Mononuclear cell (primary cell): ENCODE results near the gene RPL5. TPM values are rescaled to one million over a fixed set of nuclear protein-coding genes. Genes with fewer than 3 reads are reported as not detected.

ENCODE experiments used
- H3K27me3 ChIP-seq: 2 replicates; pipeline ENCODE4 v1.6.0; 2011; ENCODE audit warnings: low read length, control low read depth; ENCODE audit not compliant: insufficient read depth
- H3K4me1 ChIP-seq: 2 replicates; pipeline ENCODE4 v1.5.1; 2011; ENCODE audit warnings: mild to moderate bottlenecking, low read length, control low read depth; ENCODE audit not compliant: insufficient read depth
- H3K4me3 ChIP-seq: 2 replicates; pipeline ENCODE4 v1.5.1; 2011; ENCODE audit warnings: mild to moderate bottlenecking, low read length, moderate library complexity
- H3K9me3 ChIP-seq: 2 replicates; pipeline ENCODE4 v1.5.1; 2011; ENCODE audit warnings: low read depth, mild to moderate bottlenecking, control low read depth, low read length
- total RNA-seq: library from RNA; depleted of rRNA; stranded (reverse); fragments of >200 nt; gene quantifications from one replicate; pipeline ENCODE4 v1.2.3, GENCODE V29; 2012

Gene RPL5
- total RNA-seq, 1 donor, result 1,966 TPM

- H3K27me3 ChIP-seq, result no peaks in the 10 kb centered on the region
- H3K4me3 ChIP-seq, result no peak overlapping the region
- H3K4me1 ChIP-seq, result peaks cover 9% of the 10 kb centered on the region
- H3K9me3 ChIP-seq, result no peaks in the 10 kb centered on the region
These were observed 27.1 kb upstream of the RPL5 start for GRCh38 chr1:92804721-92805201.

- Histone ChIP-seq H3K4me3 (no peak overlapping the region), H3K9me3 (no peaks in the 10 kb centered on the region), H3K4me1 (peaks cover 9% of the 10 kb centered on the region), H3K27me3 (no peaks in the 10 kb centered on the region)
These were observed 26.6 kb upstream of the RPL5 start for GRCh38 chr1:92805216-92805615.

DNA sequence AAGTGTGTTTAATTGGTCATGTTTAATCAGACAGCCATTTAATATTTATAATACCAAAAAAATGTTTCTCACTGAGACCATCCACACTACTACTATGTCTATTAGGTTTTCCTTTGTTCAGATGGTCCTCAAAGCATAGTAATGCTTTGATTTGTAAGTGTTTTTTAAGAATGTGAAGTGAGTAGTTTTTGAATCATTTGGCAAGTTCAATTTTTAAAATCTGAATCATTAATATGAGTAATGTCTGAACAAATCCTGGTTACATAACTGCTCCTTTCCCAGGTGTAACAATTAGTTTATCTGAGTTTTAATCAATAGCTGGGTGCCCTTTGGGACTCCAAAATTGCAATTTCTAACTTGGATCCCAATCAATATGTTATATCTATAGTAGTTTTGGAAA lies 23.5 kb upstream of the RPL5 start:
- Histone ChIP-seq H3K9me3 (no peaks in the 10 kb centered on the region), H3K4me1 (peaks cover 9% of the 10 kb centered on the region), H3K4me3 (no peak overlapping the region), H3K27me3 (no peaks in the 10 kb centered on the region)

DNA sequence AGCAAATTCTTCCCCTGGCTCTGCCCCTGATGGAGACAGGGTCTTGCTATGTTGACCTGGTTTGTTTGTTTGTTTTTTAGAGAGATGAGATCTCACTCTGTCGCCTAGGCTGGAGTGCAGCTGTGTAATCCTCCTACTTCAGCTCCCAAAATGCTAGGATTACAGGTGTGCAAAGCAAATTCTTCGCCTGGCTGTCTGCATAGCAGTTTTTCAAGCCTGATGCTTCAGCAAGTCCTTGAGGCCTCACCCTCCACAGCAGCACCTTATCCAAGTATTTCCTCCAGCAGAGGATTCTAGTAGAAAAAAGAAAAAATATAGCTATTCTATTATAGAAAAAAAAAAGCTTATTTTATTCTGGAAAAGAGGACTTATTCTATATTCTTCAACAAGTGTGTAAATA lies 15.1 kb upstream of the RPL5 start:
- H3K4me1 ChIP-seq, result no peaks in the 10 kb centered on the region
- H3K27me3 ChIP-seq, result no peaks in the 10 kb centered on the region
- H3K4me3 ChIP-seq, result no peak overlapping the region
- H3K9me3 ChIP-seq, result no peaks in the 10 kb centered on the region

- H3K4me1 ChIP-seq, result no peaks in the 10 kb centered on the region
These were observed 14.6 kb upstream of the RPL5 start for GRCh38 chr1:92817137-92817697.

GRCh38 chr1:92817986-92818764 lies 13.7 kb upstream of the RPL5 start:
- H3K4me1 ChIP-seq, result no peaks in the 10 kb centered on the region
- H3K9me3 ChIP-seq, result no peaks in the 10 kb centered on the region
- H3K4me3 ChIP-seq, result no peak overlapping the region
- H3K27me3 ChIP-seq, result no peaks in the 10 kb centered on the region

More at GRCh38 chr1:92817137-92817697, 14.6 kb upstream of the RPL5 start:
- no peaks in the 10 kb centered on the region for H3K9me3 ChIP-seq
- H3K4me3 ChIP-seq, result no peak overlapping the region
- H3K27me3 ChIP-seq, result no peaks in the 10 kb centered on the region

DNA sequence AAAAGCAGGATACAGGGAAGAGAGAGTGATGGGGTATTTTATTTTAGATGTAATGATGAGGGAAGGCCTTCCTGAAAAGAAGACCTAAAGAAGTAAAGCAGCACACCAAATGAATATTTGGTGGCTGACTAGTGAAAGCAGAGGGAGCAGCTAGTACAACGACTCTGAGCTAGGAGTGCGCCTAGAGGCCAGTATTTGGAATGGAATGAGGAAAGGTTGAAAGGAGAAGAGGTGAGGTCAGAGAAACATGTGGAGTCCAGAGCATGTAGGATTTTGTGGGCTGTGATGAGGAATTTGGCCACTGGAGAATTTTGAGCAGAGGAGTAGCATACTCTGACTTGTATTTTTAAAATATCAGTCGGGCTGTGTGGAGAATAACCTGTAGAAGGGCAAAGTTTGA lies 11.8 kb upstream of the RPL5 start:
- Histone ChIP-seq H3K27me3 (no peaks in the 10 kb centered on the region), H3K4me3 (no peak overlapping the region), H3K4me1 (no peaks in the 10 kb centered on the region), H3K9me3 (no peaks in the 10 kb centered on the region)

DNA sequence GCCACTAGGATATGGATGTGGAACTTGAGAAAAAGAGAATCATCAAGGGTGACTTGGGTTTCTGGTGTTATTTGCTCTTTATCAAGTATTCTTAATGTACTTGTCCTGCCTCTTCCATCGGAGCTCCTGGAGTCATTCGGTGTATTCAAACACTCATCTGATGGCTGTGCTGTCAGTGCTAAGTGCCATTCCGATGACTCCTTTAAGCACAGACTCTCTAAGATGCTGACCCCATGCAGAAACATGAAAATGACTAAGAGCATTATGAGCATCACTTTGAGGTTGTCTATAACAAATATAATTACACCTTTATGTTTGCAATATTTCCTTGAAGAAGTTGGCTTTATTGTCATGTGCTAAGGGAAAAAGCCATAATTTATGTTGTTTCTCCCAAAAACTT lies 11.3 kb upstream of the RPL5 start:
- H3K4me3 ChIP-seq, result no peak overlapping the region
- no peaks in the 10 kb centered on the region for H3K27me3 ChIP-seq
- H3K4me1 ChIP-seq, result no peaks in the 10 kb centered on the region
- H3K9me3 ChIP-seq, result no peaks in the 10 kb centered on the region

DNA sequence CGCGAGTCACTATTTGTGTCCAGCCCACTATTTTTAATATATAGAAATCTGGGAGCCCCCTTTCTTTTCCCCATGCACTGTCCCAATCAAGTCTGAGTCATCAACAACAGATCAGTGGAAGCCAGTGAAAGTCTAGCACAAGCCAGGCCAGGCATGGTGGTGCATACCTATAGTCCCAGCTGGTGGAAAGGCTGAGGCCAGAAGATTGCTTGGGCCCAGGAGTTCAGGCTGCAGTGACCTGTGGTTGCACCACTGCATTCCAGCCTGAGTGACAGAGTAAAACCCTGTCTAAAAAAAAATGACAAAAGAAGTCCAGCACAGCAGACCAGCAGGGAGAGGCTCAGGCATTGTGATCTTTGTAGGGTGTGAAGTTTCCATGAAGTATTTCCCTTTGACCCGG lies 9.0 kb upstream of the RPL5 start:
- Histone ChIP-seq H3K4me3 (no peak overlapping the region), H3K4me1 (no peaks in the 10 kb centered on the region), H3K27me3 (no peaks in the 10 kb centered on the region), H3K9me3 (no peaks in the 10 kb centered on the region)

- Histone ChIP-seq H3K4me3 (no peak overlapping the region), H3K4me1 (peaks cover 2% of the 10 kb centered on the region), H3K27me3 (no peaks in the 10 kb centered on the region), H3K9me3 (no peaks in the 10 kb centered on the region)
These were observed 5.0 kb upstream of the RPL5 start for GRCh38 chr1:92826792-92827191.

- Histone ChIP-seq H3K9me3 (no peaks in the 10 kb centered on the region), H3K4me1 (peaks cover 34% of the 10 kb centered on the region), H3K4me3 (no peak overlapping the region)
These were observed 475 bp upstream of the RPL5 start for GRCh38 chr1:92831368-92831761.

DNA sequence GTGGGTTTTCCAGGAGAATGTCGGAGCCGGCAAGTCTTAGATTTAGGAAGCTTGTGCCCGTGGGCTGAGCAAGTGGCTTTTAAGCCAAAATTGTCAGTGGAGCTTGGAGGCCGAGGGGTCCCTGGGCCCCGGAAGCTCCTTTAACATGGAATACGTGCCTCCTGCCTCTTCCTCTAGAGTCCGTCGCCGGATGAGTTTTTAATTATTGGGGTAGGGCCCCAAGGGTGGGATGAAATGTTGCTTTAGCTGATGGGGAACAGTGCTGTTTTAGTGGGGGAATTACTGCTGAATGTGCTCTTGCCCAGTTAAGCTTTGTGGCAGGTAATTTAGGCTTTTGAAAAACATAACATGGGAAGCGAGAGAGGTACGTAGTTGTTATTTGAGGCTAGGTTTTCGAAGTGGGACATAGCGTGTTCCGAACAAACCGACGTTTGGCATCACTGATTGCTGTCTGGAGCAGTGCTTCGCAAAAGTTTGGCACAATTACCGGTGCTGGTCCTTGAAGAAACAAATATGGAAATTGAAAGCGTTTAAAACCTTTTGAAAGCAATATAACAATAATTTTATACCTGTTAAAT lies 786 bp downstream of the RPL5 start:
- peaks cover 35% of the 10 kb centered on the region for H3K4me1 ChIP-seq
- peak overlapping the region; percentile 97 for H3K4me3 ChIP-seq

More at GRCh38 chr1:92831368-92831761, 475 bp upstream of the RPL5 start:
- no peaks in the 10 kb centered on the region for H3K27me3 ChIP-seq

GRCh38 chr1:92833840-92834239 lies 2.0 kb downstream of the RPL5 start:
- Histone ChIP-seq H3K9me3 (no peaks in the 10 kb centered on the region), H3K27me3 (no peaks in the 10 kb centered on the region), H3K4me1 (peaks cover 35% of the 10 kb centered on the region), H3K4me3 (no peak overlapping the region)

More for the DNA sequence above, 786 bp downstream of the RPL5 start:
- no peaks in the 10 kb centered on the region for H3K9me3 ChIP-seq
- H3K27me3 ChIP-seq, result no peaks in the 10 kb centered on the region

DNA sequence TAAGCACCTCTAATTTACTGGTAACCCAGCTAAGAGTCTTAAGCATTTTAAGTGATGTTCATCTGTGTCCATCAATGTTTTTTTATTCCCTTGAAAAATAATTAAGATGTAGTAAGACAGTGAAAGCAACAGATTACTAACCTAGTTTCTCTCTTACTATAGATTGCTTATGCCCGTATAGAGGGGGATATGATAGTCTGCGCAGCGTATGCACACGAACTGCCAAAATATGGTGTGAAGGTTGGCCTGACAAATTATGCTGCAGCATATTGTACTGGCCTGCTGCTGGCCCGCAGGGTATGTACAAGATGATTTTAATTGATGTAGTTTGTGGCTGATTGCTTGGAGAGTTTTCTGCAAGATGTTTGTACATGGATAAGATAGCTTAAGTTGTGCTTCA lies 2.8 kb downstream of the RPL5 start:
- no peaks in the 10 kb centered on the region for H3K9me3 ChIP-seq
- H3K4me3 ChIP-seq, result no peak overlapping the region
- no peaks in the 10 kb centered on the region for H3K27me3 ChIP-seq
- peaks cover 40% of the 10 kb centered on the region for H3K4me1 ChIP-seq

- Histone ChIP-seq H3K4me3 (no peak overlapping the region), H3K9me3 (no peaks in the 10 kb centered on the region), H3K27me3 (no peaks in the 10 kb centered on the region), H3K4me1 (peaks cover 44% of the 10 kb centered on the region)
These were observed 5.2 kb downstream of the RPL5 start for GRCh38 chr1:92837062-92837461.
